GM12892 (cell line): ENCODE measurements around the gene CP.

Experiments used
- POLR2A ChIP-seq: IDR thresholded peaks from 2 replicates; pipeline ENCODE4 v1.6.1; 2011; ENCODE audit warnings: low read depth, low read length, control low read depth
- POLR2AphosphoS5 ChIP-seq: IDR thresholded peaks from 2 replicates; pipeline ENCODE4 v1.6.1; 2011; ENCODE audit warnings: low read depth, low read length, control low read depth

- TF ChIP-seq POLR2A = no peak
- no peak for TF ChIP-seq POLR2AphosphoS5
These were observed 11.7 kb upstream of the CP start for GRCh38 chr3:149233323-149233722.
